ES-I3 (cell line): ENCODE data around the gene DEPP1.
"Not testable (repeated sequence)": the region's sequence is repeated elsewhere in the genome, so short reads cannot be mapped to it uniquely, and the experiment has no call there.

Experiments used
- H3K36me3 ChIP-seq: 2 replicates; pipeline ENCODE4 v1.6.1; 2013; ENCODE audit warnings: mild to moderate bottlenecking, low read length, control low read depth, moderate library complexity; ENCODE audit not compliant: insufficient read depth
- H3K4me1 ChIP-seq: 2 replicates; pipeline ENCODE4 v1.6.1; 2013; ENCODE audit warnings: mild to moderate bottlenecking, control low read depth, low read length; ENCODE audit not compliant: insufficient read depth
- H3K9ac ChIP-seq: 2 replicates; pipeline ENCODE4 v1.6.1; 2013; ENCODE audit warnings: low read depth, mild to moderate bottlenecking, low read length, moderate library complexity
- H3K9me3 ChIP-seq: 2 replicates; pipeline ENCODE4 v1.6.1; 2013; ENCODE audit warnings: mild to moderate bottlenecking, low read length, moderate library complexity; ENCODE audit not compliant: control insufficient read depth, insufficient read depth

Gene DEPP1, protein sequence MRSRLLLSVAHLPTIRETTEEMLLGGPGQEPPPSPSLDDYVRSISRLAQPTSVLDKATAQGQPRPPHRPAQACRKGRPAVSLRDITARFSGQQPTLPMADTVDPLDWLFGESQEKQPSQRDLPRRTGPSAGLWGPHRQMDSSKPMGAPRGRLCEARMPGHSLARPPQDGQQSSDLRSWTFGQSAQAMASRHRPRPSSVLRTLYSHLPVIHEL

DNA sequence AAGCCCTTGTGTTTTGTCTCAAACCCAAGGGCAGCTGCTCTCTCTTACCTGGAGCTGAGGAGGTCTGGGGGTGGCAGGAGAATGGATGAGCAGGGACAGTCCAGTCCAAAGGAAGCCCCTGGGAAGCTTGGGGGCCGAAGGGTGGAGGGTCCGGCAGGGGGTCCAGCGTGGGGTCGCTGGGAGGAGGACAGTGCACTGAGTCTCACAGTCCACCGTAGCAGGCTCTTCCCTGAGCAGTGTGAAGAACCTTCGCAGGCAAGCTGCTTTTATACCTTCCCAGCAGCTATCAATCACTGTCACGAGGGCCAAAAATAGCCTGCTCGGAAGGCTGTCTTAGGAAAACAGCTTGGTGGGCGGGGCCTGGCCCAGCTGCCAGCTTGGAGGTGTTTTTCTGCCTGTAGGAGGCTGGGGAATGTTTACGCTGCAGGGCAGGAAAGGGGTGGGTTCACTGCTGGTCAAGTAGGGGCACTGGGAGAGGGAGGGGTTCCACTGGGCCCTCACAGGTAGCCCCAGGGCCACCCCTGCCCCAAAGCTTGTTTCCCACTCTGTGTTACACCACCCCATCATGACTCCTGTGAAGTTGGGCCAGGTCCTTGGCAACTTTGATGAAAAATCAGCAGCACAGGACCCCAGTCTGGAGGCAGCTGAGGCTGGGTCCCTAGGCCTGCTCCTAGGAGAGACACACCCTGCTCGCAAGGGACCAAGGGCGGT, at the start of gene DEPP1:
Gene DEPP1 (minus strand): TSS at position 240 of the 711 bp plus-strand sequence. CDS start 779 bp downstream, outside the sequence.
- no peaks in the 10 kb centered on the region; the same call in 1 of the 2 replicates for H3K36me3 ChIP-seq
- H3K4me1 ChIP-seq, result peaks cover 33% of the 10 kb centered on the region
- H3K9me3 ChIP-seq, result no peaks in the 10 kb centered on the region
- H3K9ac ChIP-seq, result no peak within 1 kb of the TSS

DNA sequence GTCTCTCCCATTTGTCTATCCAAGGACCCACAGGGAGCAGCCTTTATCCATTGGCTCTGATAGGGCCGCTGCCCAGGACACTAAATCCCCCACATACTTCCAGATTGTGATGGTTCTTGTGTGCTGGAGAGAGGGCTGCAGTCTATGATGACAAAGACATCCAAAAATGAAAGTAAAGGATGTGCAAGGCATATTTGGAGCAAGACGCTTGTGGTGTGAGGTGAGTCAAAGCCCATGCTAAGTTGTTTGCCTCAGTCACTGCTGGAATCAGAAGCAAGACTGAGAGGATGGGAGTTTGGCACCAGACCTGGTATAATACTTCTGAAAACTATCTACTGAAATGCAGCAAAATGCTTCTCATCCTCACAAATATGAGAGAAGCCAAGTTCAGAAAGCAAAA, 44.8 kb upstream of the DEPP1 start:
- H3K36me3 ChIP-seq, result no peaks in the 10 kb centered on the region
- no peaks in the 10 kb centered on the region for H3K4me1 ChIP-seq
- H3K9me3 ChIP-seq, result no peaks in the 10 kb centered on the region
- no peak overlapping the region for H3K9ac ChIP-seq

DNA sequence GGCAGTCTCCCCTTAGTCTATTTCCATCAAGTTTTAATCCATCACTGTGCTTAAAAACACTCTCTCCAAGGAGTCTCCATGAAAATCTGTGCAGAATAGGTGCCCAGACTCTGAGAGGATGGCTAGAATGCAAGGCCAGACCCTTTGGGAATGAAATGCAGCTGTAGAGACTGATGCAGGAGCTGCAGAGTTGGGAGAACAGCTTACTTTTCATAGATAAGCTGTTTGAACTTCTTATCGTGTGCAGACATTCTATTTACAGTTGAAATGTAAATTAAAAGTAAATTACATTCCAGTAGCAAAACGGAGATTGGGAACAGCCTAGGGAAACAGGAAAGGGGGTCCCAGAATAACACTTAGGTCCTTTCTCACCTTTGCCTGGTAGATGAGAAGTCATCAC, 37.0 kb upstream of the DEPP1 start:
- Histone ChIP-seq H3K9ac (no peak overlapping the region), H3K9me3 (no peaks in the 10 kb centered on the region), H3K36me3 (no peaks in the 10 kb centered on the region), H3K4me1 (no peaks in the 10 kb centered on the region)

DNA sequence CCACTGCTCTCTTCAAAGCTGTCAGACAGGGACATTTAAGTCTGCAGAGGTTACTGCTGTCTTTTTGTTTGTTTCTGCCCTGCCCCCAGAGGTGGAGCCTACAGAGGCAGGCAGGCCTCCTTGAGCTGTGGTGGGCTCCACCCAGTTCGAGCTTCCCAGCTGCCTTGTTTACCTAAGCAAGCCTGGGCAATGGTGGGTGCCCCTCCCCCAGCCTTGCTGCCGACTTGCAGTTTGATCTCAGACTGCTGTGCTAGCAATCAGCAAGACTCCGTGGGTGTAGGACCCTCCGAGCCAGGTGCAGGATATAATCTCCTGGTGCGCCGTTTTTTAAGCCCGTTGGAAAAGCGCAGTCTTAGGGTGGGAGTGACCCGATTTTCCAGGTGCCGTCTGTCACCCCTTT, 35.9 kb upstream of the DEPP1 start:
- not testable (repeated sequence) for H3K4me1 ChIP-seq, H3K36me3 ChIP-seq, H3K9me3 ChIP-seq, H3K9ac ChIP-seq

DNA sequence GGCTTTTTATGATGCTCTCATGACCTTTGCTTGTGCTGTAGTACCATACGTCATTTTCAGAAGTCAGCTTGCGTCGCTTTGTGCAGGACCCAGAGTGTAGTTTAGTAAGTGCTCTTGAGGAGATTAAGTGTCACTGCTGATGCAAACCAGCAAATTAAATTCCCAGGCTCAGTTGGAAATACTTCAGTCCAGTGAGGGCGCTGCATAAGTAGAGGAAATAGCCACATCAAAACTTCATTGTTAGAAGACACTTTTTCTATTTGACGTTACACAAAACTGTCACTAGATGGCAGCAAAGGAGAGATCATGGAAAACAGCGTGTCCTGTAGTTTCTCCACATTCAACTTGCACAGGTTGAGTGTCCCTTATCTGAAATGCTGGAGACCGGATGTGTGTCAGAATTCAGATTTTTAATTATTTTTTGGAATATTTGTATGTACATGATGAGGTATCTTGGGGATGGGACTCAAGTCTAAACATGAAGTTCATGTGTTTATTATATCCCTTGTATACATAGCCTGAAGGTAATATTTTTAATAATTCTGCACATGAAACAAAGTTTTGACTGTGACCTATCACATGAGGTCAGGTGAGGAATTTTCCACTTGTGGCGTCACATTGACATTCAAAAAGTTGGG, 30.0 kb upstream of the DEPP1 start:
- Histone ChIP-seq H3K4me1 (no peaks in the 10 kb centered on the region), H3K9me3 (no peaks in the 10 kb centered on the region), H3K36me3 (peaks cover 7% of the 10 kb centered on the region; the same call in 1 of the 2 replicates), H3K9ac (no peak overlapping the region)

DNA sequence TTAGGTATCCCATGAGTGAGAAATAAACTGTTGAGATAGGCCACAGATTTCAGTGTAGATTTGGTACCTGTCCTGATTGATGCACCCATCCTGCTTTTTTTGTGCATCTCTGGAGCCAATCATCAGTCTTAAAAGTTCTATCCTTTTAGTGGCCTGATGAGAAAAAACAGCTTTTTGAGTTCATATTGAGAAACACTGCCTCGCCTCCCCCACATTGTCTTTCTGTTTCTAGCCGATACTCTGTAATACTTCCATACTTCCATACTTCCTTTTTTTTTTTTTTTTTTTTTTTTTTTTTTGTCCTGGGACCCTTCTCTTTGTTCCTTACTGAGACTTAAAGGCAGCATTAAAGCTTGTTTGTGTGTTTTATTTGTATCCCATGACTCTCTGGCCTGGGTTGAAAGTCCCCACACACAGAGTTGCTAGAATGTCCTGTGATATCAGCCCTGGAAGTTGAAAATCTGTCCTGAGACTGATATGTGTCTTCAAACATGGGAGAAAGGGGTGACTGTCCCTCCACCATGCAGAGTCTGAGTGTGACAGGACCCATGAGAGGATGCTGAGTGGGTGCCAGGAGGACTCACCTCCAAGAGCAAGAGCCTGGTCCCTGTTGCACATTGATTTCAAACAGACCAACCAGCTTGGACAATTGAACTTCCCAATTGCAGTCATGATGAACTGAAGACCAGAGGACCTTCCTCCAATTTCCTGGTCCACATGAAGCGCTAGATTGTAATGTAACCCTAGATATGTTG, 27.8 kb upstream of the DEPP1 start:
- Histone ChIP-seq H3K9me3 (no peaks in the 10 kb centered on the region), H3K4me1 (no peaks in the 10 kb centered on the region), H3K9ac (no peak overlapping the region), H3K36me3 (peaks cover 10% of the 10 kb centered on the region)

DNA sequence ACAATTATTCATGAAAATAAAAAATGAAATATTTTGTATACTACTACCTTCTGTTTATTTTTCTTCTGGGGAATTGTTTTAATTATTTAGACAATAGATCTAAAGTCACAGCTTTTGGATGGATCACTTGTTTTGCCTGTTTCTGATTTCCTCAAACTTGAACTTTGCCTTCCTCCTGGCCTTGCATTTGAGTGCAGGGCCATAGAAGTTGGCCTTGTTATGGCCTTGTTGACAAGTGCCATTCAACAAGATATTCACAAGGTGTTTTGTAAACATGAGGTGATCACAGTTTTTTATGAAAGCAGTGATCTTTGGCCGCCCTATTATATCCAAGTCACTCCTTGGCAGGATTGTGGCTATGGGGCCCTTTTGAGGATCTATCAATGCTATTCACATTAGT, 26.7 kb upstream of the DEPP1 start:
- Histone ChIP-seq H3K4me1 (no peaks in the 10 kb centered on the region), H3K36me3 (peaks cover 10% of the 10 kb centered on the region), H3K9me3 (no peaks in the 10 kb centered on the region), H3K9ac (no peak overlapping the region)

DNA sequence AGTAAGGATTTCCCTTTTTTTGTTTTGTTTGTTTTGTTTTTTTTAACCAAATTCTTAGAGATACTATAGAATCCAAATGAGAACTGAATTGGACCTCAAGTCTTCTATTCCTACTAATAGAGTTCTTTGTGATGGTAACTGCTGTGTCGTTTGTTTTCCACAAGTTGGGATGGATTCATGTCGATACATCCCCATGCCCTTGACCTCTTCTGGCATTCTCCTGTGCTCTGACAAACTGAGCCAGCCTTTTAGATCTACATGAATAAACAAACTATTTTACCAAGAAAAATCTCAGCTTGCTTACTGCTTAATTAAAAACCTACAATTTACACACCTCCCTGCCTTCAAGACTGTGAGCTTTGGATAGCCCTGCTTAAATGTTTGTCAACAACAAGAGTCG, 26.1 kb upstream of the DEPP1 start:
- H3K9ac ChIP-seq, result no peak overlapping the region
- H3K36me3 ChIP-seq, result peaks cover 10% of the 10 kb centered on the region
- no peaks in the 10 kb centered on the region for H3K9me3 ChIP-seq
- H3K4me1 ChIP-seq, result no peaks in the 10 kb centered on the region

DNA sequence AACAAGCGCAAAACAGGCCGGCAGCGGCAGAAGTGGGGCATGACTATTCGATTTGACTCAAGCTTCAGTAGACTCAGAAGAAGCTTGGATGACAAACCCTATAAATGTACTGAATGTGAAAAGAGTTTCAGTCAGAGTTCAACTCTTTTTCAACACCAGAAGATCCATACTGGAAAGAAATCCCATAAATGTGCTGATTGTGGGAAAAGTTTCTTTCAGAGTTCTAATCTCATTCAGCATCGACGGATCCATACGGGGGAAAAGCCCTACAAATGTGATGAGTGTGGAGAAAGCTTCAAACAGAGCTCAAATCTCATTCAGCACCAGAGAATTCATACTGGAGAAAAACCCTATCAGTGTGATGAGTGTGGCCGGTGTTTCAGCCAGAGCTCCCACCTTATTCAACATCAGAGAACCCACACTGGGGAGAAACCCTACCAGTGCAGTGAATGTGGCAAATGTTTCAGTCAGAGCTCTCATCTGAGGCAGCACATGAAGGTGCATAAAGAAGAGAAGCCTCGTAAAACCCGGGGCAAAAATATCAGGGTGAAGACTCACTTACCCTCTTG, 24.9 kb upstream of the DEPP1 start:
- Histone ChIP-seq H3K36me3 (peaks cover 10% of the 10 kb centered on the region), H3K4me1 (no peaks in the 10 kb centered on the region), H3K9ac (no peak overlapping the region), H3K9me3 (no peaks in the 10 kb centered on the region)

DNA sequence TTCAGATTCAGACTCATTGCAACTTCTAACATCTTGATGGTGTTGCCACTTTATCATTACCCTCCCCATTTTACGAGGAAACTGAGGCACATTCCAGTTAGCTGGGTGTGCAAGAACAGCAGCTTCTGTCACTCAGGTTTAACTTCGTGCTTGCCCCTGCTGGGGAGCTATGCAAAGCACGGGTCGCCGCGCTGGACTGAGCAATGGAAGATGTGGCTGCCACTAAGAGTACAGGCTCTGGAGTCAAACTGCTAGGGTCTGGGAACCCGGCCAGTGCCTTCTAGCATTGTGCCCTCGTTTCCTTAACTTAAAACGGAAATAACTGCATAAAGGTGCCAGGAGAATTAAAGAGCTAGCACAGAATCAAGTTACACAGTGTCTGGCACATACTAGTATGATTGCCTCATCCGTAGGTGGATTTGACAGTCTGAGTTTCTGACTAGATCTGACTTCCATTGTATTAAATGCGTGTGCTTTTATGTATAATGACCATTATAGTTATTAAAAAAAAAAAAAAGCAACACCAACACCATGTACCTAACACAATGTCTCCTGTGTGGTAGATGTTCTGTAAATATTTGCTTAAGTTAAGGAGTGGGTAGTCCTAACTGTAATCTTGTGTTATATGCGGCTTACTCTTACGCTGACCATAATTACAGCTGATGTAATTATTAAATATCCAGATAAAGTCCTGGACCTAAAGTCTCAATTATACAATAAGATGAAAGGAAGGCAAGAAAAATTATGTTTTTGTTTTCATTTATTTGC, 23.0 kb upstream of the DEPP1 start:
- no peaks in the 10 kb centered on the region for H3K4me1 ChIP-seq
- no peaks in the 10 kb centered on the region for H3K9me3 ChIP-seq
- peak overlapping the region; percentile 65 for H3K9ac ChIP-seq
- peaks cover 10% of the 10 kb centered on the region for H3K36me3 ChIP-seq

DNA sequence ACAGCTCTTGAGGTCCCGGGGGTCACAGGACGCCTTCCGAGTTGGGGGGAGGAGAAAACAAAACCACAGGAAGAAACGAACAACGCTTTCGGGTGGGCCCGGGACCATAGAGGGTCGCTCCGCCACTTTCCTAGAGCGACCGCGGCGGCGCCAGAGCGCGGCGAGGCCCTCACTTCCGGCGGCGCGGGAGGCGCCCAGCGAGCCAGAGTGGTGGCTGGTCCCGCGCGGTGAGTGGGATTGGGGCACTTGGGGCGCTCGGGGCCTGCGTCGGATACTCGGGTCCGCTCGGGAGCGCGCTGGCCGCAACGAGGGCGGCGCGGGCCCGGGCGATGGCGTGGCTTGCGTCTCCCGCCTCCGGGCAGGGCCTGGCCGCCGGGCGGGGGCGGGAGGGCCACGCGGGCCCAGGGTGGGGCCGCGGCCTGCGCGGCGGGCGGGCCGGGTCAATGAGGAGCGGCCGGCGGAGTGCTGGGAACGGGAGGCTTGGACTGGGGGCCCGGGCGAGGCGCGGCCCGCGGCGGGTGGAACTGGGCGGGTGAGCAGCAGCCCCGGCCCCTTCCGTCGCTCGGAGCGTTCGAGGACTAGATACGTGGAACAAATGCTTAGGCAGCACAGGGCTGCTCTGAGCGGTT, 22.3 kb upstream of the DEPP1 start, which contains the start of gene ZNF22:
Gene ZNF22 (plus strand): TSS at position 172 of the 629 bp plus-strand sequence. CDS start 2,446 bp downstream, outside the sequence.
- Histone ChIP-seq H3K36me3 (peaks cover 10% of the 10 kb centered on the region), H3K9me3 (no peaks in the 10 kb centered on the region), H3K9ac (peak within 1 kb of the TSS; percentile 65), H3K4me1 (no peaks in the 10 kb centered on the region)

DNA sequence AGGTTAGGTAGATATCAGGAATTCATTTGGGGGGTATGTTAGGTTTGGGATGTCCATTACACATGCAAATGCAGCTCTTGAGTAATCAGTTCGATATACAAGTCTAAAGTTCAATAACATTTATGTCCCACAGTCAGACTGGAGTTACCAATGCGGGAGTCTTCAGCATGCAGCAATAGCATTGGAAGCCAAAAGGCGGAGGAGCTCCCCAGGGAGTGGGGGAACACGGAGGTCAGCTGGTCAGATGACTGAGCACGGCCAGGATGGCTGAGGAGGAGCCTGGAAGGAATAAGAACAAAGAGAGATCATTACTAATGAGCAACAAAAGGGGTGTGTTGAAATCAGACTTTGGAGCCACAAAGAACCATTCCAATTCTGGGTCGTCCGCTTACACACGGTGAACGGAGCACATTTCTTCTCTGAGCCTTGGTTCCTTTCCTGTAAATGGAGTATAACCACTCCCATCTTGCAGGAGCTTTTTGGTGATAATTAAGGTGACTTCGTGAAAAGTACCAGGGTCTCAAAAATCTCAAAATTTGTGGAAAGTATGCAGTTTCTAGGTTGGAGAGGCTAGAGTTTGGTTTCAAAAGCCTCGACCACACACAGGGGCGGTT, 21.6 kb upstream of the DEPP1 start:
- peaks cover 6% of the 10 kb centered on the region for H3K36me3 ChIP-seq
- no peaks in the 10 kb centered on the region for H3K4me1 ChIP-seq
- H3K9ac ChIP-seq, result peak overlapping the region; percentile 65
- no peaks in the 10 kb centered on the region for H3K9me3 ChIP-seq

DNA sequence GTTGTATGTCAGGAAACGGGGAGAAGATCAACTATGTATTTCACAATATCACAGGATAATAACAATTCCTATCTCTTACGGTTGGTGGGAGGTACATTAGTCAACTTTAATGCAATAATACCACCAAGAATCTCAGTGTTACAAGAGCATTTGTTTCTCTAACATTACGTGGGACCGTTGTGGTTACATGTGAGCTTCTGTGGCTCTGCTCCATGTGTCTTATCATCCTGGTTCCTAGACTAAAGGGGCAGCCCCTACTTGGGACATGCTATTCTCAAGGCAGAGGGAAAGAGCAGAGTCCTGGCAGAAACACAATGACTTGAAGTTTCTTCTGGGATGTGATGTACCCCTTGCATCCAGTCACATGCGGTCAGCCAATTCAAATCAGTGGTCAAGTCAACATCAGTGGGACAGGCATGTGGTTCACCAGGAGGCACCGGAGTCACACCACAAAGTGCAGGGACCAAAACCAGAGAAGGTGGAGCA, 19.6 kb upstream of the DEPP1 start:
- Histone ChIP-seq H3K9ac (no peak overlapping the region), H3K9me3 (no peaks in the 10 kb centered on the region), H3K36me3 (no peaks in the 10 kb centered on the region), H3K4me1 (no peaks in the 10 kb centered on the region; the same call in 1 of the 2 replicates)
